Subcutaneous abdominal adipose tissue (tissue), 5 donors: Measurements from ENCODE around the gene KLHL33.

ENCODE experiments used
- H3K27ac ChIP-seq: one replicate; pipeline ENCODE4 v1.7.0; 2013; ENCODE audit warnings: low read depth, mild to moderate bottlenecking, inconsistent platforms, low read length, moderate library complexity
- H3K27me3 ChIP-seq, 5 donors: one replicate each; pipeline ENCODE4 v1.7.0; 2013; ENCODE audit warnings: low read length in 5 of 5, inconsistent platforms in 1 of 5; ENCODE audit not compliant: control insufficient read depth in 5 of 5, insufficient read depth in 4 of 5
- H3K36me3 ChIP-seq, 5 donors: one replicate each; pipeline ENCODE4 v1.7.0; 2013; ENCODE audit warnings: low read length in 5 of 5; ENCODE audit not compliant: control insufficient read depth in 5 of 5, insufficient read depth in 5 of 5
- H3K4me1 ChIP-seq, 5 donors: one replicate each; pipeline ENCODE4 v1.7.0; 2013; ENCODE audit warnings: low read length in 5 of 5, mild to moderate bottlenecking in 3 of 5, moderate library complexity in 1 of 5; ENCODE audit not compliant: control insufficient read depth in 5 of 5, insufficient read depth in 5 of 5
- H3K4me3 ChIP-seq, 5 donors: one replicate each; pipeline ENCODE4 v1.7.0; 2013; ENCODE audit warnings: low read length in 5 of 5, low read depth in 1 of 5
- H3K9ac ChIP-seq, 5 donors: one replicate each; pipeline ENCODE4 v1.7.0; 2013; ENCODE audit warnings: low read length in 5 of 5, mild to moderate bottlenecking in 4 of 5, moderate library complexity in 3 of 5
- H3K9me3 ChIP-seq, 5 donors: one replicate each; pipeline ENCODE4 v1.7.0; 2013; ENCODE audit warnings: low read length in 5 of 5; ENCODE audit not compliant: control insufficient read depth in 5 of 5
- donor health status: healthy.
- donor health status: healthy.
- donor health status: healthy.
- donor health status: healthy.
- donor health status: healthy.

The KLHL33 gene

DNA sequence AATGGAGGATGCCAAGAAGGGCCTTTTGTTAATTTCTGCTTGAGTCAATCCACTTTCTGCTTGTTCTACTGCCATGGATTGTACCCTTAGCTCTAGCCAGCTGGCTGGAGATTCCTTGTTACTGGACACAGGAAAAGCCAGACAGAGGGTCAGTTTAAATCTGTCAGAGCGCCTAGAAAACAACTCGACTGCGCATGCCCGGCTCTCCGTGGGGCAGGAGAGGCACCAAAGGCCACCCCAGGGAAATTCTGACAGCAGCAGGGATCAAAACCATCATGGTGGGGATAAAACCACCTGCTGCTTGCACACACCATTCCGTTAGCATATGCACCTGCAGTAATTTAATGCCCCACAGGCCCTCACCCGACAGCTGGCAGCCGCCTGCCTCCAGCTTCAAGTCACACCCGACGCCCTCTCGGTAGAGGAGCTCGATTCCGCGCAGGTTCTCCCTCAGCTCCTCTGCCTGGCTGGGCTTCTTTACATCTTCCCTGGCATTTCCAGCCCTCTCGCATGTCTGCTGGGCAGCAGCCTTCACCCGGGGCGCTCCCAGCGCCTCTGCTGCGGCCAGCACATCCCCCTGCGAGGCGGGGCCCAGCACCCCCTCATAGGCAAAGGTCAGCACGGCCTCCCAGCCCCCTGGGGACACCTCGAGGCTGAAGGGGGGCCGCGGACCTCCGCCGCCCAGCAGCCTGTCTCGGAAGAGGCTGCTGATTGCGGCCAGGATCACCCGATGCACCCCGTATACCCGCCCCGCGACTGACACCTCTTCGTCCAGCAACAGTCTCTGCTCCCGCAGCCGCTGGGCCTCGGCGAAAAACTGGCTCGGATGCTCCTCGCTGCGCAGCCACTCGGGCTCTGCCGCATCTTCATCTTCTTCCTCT, 1.0 kb downstream of the KLHL33 start:
- peaks cover 0 to 3% (median 0%) of the 10 kb centered on the region in 5 donors for H3K27me3 ChIP-seq
- peak overlapping the region in 3 of 5 donors; percentile 53 to 66 (median 62) for H3K9ac ChIP-seq
- H3K36me3 ChIP-seq = no peaks in the 10 kb centered on the region
- peak overlapping the region; percentile 11 to 66 (median 61) for H3K4me3 ChIP-seq
- H3K9me3 ChIP-seq = no peaks in the 10 kb centered on the region
- H3K4me1 ChIP-seq = peaks cover 0 to 27% (median 24%) of the 10 kb centered on the region in 5 donors
- H3K27ac ChIP-seq = no peak overlapping the region

DNA sequence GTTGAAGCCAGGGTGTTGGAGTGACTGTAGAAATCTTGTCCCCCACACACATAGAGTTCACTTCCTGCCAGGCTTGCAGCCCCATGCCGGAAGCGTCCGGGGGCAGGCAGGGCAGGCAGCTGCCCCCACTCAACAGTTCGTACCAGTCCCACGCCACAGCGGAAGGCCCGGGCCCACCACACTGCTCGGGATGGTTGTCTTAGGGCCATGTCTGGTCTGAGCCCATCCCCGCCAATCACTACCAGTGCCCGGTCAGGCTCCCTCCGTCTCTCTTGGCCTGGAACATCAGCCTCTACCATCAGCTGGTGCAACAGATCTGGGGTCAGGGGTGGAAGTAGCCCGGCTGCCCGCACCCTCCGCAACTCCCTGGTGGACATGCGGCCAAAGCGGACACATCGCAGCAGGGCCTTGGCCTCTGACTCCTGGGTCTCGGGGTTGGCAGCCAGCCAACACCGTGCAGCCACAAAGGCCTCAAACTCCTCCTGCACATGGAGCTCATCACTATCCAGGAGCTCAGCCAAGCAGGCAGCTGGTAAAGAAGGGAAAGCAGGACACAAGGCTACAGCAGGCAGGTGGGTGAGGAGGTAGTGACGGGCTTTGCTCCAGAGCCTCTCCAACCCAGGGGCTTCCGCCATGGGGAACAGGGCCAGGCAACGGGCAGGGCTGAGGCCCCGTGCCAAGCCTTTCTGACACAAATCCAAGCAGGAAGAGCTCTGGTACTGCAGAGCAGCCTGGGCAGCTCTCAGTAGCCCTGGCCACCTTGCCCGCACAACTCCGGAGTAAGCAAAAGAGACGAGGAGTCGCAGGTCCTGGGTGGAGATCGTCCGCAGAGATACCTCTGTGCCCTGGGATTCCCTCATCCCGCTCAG, 5.9 kb downstream of the KLHL33 start:
- H3K27ac ChIP-seq = no peak overlapping the region
- no peak overlapping the region for H3K9ac ChIP-seq
- no peaks in the 10 kb centered on the region for H3K36me3 ChIP-seq
- H3K4me1 ChIP-seq = peaks cover 5 to 45% (median 29%) of the 10 kb centered on the region in 5 donors
- H3K4me3 ChIP-seq = no peak overlapping the region
- no peaks in the 10 kb centered on the region for H3K9me3 ChIP-seq
- H3K27me3 ChIP-seq = no peaks in the 10 kb centered on the region

DNA sequence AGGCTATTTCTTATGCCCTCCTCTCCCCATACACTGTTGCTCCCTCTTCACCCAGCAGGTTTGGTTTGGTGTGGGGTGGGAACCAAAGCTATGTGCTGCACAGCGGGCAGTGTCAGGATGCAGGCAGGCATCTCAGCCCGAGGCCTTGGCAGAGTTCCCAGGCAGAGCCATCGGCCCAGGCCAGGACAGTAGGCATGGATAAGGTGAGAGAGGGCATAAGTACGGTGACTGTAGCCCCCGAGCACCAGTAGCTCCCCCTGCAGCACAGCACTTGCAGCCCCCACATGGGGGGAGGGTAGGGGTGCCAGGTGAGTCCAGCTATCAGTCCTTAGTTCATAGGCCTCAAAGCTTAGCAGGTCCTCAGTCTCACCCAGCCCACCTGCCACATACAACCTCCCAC, 7.2 kb downstream of the KLHL33 start:
- H3K4me3 ChIP-seq = no peak overlapping the region
- no peaks in the 10 kb centered on the region for H3K36me3 ChIP-seq
- no peak overlapping the region for H3K27ac ChIP-seq
- no peaks in the 10 kb centered on the region for H3K27me3 ChIP-seq
- H3K9ac ChIP-seq = peak overlapping the region in 1 of 5 donors; percentile 6
- H3K4me1 ChIP-seq = peaks cover 3 to 35% (median 21%) of the 10 kb centered on the region in 5 donors
- H3K9me3 ChIP-seq = no peaks in the 10 kb centered on the region

DNA sequence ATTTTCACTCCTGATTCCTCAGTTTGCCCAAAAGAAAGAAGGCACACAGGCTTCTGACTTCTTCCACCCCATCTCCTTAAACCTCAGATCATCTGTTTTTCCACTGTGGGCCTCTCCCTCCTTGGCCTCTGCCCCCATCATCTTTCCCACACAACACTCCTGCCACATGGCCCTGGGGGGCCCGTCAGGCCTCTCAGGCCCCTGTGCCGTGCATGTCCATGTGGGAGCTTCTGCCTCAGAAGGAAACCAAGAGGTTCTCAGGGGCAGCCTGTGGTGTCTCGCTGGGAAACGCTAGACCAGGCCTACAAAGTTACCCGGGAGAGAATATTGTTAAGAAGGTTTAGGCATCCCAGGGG, 8.0 kb downstream of the KLHL33 start:
- no peak overlapping the region for H3K27ac ChIP-seq
- no peaks in the 10 kb centered on the region for H3K9me3 ChIP-seq
- no peaks in the 10 kb centered on the region for H3K27me3 ChIP-seq
- H3K36me3 ChIP-seq = no peaks in the 10 kb centered on the region
- H3K9ac ChIP-seq = no peak overlapping the region
- peak overlapping the region in 1 of 5 donors; percentile 4 for H3K4me3 ChIP-seq
- peaks cover 3 to 35% (median 21%) of the 10 kb centered on the region in 5 donors for H3K4me1 ChIP-seq

DNA sequence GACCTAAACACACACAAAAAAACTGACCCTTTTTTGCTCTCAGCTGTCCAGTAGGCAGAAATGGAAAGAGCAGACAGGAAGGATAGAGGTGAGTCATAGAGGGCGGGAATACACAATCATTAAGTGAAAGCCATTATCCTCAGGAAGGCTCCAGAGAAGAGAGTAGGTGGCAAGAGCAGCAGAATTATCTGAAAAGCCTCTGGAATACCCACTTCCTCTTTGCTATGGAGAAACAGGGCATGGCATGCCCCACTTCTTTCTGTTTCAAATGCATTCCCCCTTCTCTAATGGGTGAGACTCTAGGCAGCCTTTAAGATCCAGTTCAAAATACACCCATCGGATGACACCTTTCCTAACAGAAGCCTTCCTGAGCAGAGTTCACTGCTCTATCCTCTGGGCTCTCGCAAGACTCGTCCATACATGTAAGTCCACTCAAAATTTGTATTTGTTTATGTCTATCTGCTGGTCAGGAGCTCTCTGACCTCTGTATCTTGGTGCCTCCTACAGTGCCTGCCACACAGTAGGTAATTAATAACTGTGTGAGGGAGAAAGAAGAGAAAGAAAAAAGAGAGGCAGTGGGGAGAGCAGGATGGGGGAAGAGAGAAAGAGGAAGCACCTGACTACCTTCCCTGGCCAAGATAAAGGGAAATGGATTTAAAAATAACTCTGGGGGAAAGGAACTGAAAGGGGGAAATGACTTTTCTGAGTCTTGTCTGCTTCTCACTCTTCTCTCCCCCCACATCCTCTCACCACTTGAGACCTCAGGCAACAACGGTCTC, 8.5 kb downstream of the KLHL33 start:
- peak overlapping the region in 1 of 5 donors; percentile 26 for H3K9ac ChIP-seq
- no peaks in the 10 kb centered on the region for H3K9me3 ChIP-seq
- H3K4me1 ChIP-seq = peaks cover 3 to 35% (median 21%) of the 10 kb centered on the region in 5 donors
- H3K27ac ChIP-seq = no peak overlapping the region
- H3K36me3 ChIP-seq = no peaks in the 10 kb centered on the region
- H3K27me3 ChIP-seq = no peaks in the 10 kb centered on the region
- H3K4me3 ChIP-seq = peak overlapping the region in 3 of 5 donors; percentile 4 to 22 (median 13)

DNA sequence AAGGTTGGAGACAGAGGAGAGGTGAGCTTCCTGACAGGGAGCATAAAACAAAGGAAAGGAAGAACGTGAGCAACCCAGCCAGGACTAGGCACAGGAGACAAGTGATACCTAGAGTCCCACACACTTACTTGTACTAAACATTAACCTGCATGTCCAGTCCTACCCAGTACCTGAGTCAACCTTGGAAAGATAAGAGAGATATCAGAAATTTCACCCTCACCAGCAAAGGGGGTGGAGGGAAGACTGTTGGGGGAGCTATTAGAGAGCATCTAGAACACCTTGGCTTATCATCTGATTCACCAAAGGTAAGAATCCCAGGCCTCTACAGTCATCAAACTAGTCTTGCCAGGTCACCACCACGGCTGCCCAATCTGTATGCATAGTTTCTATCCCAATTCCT, 11.1 kb downstream of the KLHL33 start:
- Histone ChIP-seq H3K9me3 (no peaks in the 10 kb centered on the region), H3K36me3 (no peaks in the 10 kb centered on the region), H3K27ac (no peak overlapping the region), H3K4me3 (no peak overlapping the region), H3K4me1 (peaks cover 3 to 26% (median 12%) of the 10 kb centered on the region in 5 donors), H3K27me3 (no peaks in the 10 kb centered on the region), H3K9ac (no peak overlapping the region)

DNA sequence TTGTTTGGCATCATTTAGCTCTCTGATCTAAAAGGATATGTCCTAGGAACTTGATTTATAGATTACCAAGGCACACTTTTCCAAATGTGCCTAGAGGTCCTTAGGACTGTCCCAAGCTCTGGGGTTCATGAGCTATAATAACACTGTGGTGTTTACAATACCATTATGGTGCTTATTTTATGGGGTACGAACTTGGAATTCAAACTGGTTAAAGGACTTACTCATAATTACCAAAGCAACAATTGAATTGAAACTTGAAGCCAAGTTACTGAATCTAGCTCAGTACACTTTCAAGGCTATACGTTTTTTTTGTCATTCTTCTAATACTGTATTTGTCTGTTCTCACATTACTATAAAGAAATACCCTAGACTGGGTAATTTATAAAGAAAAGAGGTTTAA, 13.1 kb downstream of the KLHL33 start:
- Histone ChIP-seq H3K36me3 (no peaks in the 10 kb centered on the region), H3K9ac (no peak overlapping the region), H3K27ac (no peak overlapping the region), H3K4me3 (no peak overlapping the region), H3K27me3 (no peaks in the 10 kb centered on the region), H3K4me1 (peaks cover 2 to 17% (median 13%) of the 10 kb centered on the region in 5 donors), H3K9me3 (no peaks in the 10 kb centered on the region)

DNA sequence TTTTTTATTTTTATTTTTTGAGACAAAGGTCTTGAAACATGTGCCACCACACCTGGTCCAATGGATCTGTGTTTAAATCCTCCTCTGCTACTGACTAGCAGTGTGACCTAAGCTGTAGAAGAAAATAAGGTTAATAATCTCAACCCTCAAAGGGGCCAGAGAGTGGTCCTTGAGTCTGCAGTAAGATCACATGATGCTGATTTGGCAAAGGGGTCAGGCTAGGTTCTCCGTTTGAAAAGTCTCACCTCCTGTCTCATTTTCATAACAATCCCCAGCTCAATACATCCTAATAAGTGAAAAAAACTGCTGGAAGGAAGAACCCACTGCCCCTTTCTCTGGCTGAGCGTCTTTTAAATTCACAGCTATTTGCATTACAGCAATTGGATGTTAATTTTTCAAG, 14.7 kb downstream of the KLHL33 start:
- no peaks in the 10 kb centered on the region for H3K9me3 ChIP-seq
- H3K4me3 ChIP-seq = no peak overlapping the region
- H3K9ac ChIP-seq = no peak overlapping the region
- H3K4me1 ChIP-seq = peaks cover 0 to 13% (median 12%) of the 10 kb centered on the region in 5 donors
- no peaks in the 10 kb centered on the region for H3K27me3 ChIP-seq
- no peaks in the 10 kb centered on the region for H3K36me3 ChIP-seq
- H3K27ac ChIP-seq = no peak overlapping the region

DNA sequence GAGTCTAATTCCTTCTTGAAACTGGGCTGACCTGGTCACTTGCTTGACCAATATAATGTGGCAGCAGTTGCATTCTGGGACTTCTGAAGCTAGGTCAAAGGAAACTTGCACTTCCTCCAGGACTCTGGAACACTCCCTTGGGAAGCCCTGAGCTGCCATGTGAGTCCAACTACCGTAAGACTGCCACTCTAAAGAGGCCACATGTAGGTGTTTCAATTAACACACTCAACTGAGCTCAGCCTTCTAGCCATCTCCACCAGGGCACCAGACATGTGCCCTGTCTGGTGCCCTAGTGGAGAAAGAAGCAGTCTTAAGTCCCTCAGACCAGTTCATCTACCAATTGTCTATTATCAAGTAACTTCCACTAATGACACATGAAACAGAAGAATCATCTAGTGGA, 16.5 kb downstream of the KLHL33 start:
- Histone ChIP-seq H3K9ac (no peak overlapping the region), H3K9me3 (no peaks in the 10 kb centered on the region), H3K27me3 (no peaks in the 10 kb centered on the region), H3K36me3 (no peaks in the 10 kb centered on the region), H3K27ac (no peak overlapping the region), H3K4me1 (peaks cover 0 to 16% (median 12%) of the 10 kb centered on the region in 5 donors), H3K4me3 (peak overlapping the region in 1 of 5 donors; percentile 4)
